GM12878 (cell line): ENCODE data around the gene DNAH17. TPM values are rescaled to one million over a fixed set of nuclear protein-coding genes. Genes with fewer than 3 reads are reported as not detected.

Experiments used
- ATAC-seq: fragments of 200-7000 bp; cut with Tn5 transposase; 3 replicates; pipeline ENCODE4 v1.9.1; 2020; ENCODE audit warnings: mild to moderate bottlenecking, moderate library complexity
- BruUV-seq: library from RNA; stranded (reverse); fragments of 400-500 nt; replicated peaks from 2 replicates; lab custom pipeline; 2021; lab: Mats Ljungman, UMichigan
- CTCF ChIA-PET: fragments of 300-600 bp; sonication (Branson Sonifier 250); formaldehyde crosslinking; extraction: SDS; loops from one replicate; lab custom pipeline; 2021; ENCODE audit warnings: inconsistent platforms; lab: Yijun Ruan, JAX
- POLR2A ChIA-PET: fragments of 350-600 bp; formaldehyde crosslinking; extraction: SDS; loops from one replicate; lab custom pipeline; 2021; ENCODE audit warnings: inconsistent platforms; lab: Charles Lee
- RAD21 ChIA-PET: fragments of 300-600 bp; sonication (Branson Sonifier 250); formaldehyde crosslinking; loops from one replicate; lab custom pipeline; 2023; ENCODE audit warnings: antibody characterized with exemption; ENCODE audit not compliant: unreplicated experiment; lab: Charles Lee
- SMC1A ChIA-PET: fragments of 300-600 bp; sonication (Branson Sonifier 250); formaldehyde crosslinking; loops from one replicate; lab custom pipeline; 2023; ENCODE audit not compliant: unreplicated experiment, uncharacterized antibody; lab: Charles Lee
- DNase-seq: peaks from one replicate; pipeline ENCODE4 v3.0.0-alpha.2; 2011; ENCODE audit warnings: low read depth, low spot score
- FAIRE-seq: peaks from 3 replicates; lab custom pipeline; 2011; peaks lifted over from hg19 to GRCh38; lab: Jason Lieb, UNC
- H2AFZ ChIP-seq: 2 replicates; pipeline ENCODE4 v1.6.0; 2011; ENCODE audit warnings: low read depth, low read length, control low read depth; ENCODE audit not compliant: control insufficient read depth
- H3K27ac ChIP-seq: 2 replicates; pipeline ENCODE4 v1.5.1; 2011; ENCODE audit warnings: control low read depth; ENCODE audit not compliant: control insufficient read depth, insufficient read depth
- H3K27me3 ChIP-seq, 2 experiments: replicated peaks in 1 of 2; 2 replicates each; pipeline versions ENCODE4 v1.6.0 to v1.6.1; 2011; ENCODE audit warnings: low read length in 1 of 2; ENCODE audit not compliant: control insufficient read depth in 2 of 2, insufficient read depth in 2 of 2
- H3K36me3 ChIP-seq, 2 experiments: 2 replicates each; pipeline ENCODE4 v1.5.1; 2011; ENCODE audit warnings: low read length in 1 of 2; ENCODE audit not compliant: control insufficient read depth in 2 of 2, insufficient read depth in 2 of 2
- H3K4me1 ChIP-seq: 2 replicates; pipeline ENCODE4 v1.6.1; 2011; ENCODE audit warnings: mild to moderate bottlenecking, low read length, moderate library complexity, mixed read lengths; ENCODE audit not compliant: control insufficient read depth, insufficient read depth
- H3K4me2 ChIP-seq: 2 replicates; pipeline ENCODE4 v1.6.0; 2011; ENCODE audit warnings: control low read depth; ENCODE audit not compliant: control insufficient read depth, insufficient read depth
- H3K4me3 ChIP-seq: fragments of 200-600 bp; sonication (generic); 2 replicates; pipeline ENCODE4 v1.5.1; 2016
- H3K79me2 ChIP-seq: 2 replicates; pipeline ENCODE4 v1.6.0; 2011; ENCODE audit warnings: low read length; ENCODE audit not compliant: control insufficient read depth, insufficient read depth
- H3K9ac ChIP-seq: 2 replicates; pipeline ENCODE4 v1.8.0; 2011; ENCODE audit warnings: low read length, control low read depth, mixed read lengths; ENCODE audit not compliant: control insufficient read depth, insufficient read depth
- H3K9me3 ChIP-seq: replicated peaks from 3 replicates; pipeline ENCODE4 v1.5.1; 2011; ENCODE audit warnings: mild to moderate bottlenecking, low read length; ENCODE audit not compliant: control insufficient read depth, insufficient read depth
- H4K20me1 ChIP-seq: 2 replicates; pipeline ENCODE4 v1.6.0; 2011; ENCODE audit not compliant: control insufficient read depth, insufficient read depth
- HDGF ChIP-seq: fragments of 450-650 bp; IDR thresholded peaks from 2 replicates; pipeline ENCODE4 v1.6.1; 2016; ENCODE audit warnings: antibody characterized with exemption
- WGBS: methylation state at CpG from one replicate; pipeline ENCODE4 v1.1.6; 2016; ENCODE audit warnings: low lambda C conversion rate; ENCODE audit not compliant: insufficient replicate concordance, insufficient coverage; ENCODE audit errors: missing lambda C conversion rate; 5-methylcytosine and 5-hydroxymethylcytosine counted together
- in situ Hi-C: fragments of 300-500 bp; cut with MboI; formaldehyde crosslinking; loops from 9 replicates; pipeline ENCODE4 v1.14.3; 2018; ENCODE audit warnings: mixed read lengths
- intact Hi-C: fragments of 100-400 bp; cut with micrococcal nuclease; formaldehyde crosslinking; loops from one replicate; pipeline ENCODE4 v1.14.2; 2022; ENCODE audit not compliant: unreplicated experiment
- polyA plus RNA-seq, 11 experiments: library from polyadenylated mRNA; depleted of rRNA in 4 of 11; unstranded in 6 of 11; stranded (reverse) in 5 of 11; fragments of >200 nt; fragmentation: Nextera tagmentation in 4 of 11; fragmentation: Illumina TruSeq in 1 of 11; extraction: Ambion mirVana in 4 of 11; extraction: Trizol in 1 of 11; gene quantifications; 1 replicate in 1 of 11; 2 replicates in 10 of 11; pipeline versions ENCODE4 v1.2.1 to v1.2.3, GENCODE V29; 2011 to 2016; ENCODE audit warnings: inconsistent platforms in 2 of 11, missing spikeins in 2 of 11, low read depth in 1 of 11
- total RNA-seq, 4 experiments: library from RNA; depleted of rRNA in 3 of 4; stranded (reverse); fragments of >200 nt in 3 of 4; fragmentation: Illumina TruSeq in 1 of 4; extraction: Trizol in 1 of 4; gene quantifications; 2 replicates each; pipeline versions ENCODE4 v1.2.1 to v1.2.3, GENCODE V29; 2013 to 2021
- TF ChIP-seq, protein P1 (sequence below): fragments of 450-650 bp; IDR thresholded peaks from 2 replicates; pipeline ENCODE4 v1.6.1; 2018; ENCODE audit warnings: mild to moderate bottlenecking, low read depth, moderate library complexity; ENCODE audit not compliant: partially characterized antibody

DNAH17 gene
- total and polyA plus RNA-seq, 10 of the 15 experiments (the other 5 are each of a cell fraction or from before 2014, with no cell fraction given): 0.16 to 2.9 (median 0.56) TPM

DNA sequence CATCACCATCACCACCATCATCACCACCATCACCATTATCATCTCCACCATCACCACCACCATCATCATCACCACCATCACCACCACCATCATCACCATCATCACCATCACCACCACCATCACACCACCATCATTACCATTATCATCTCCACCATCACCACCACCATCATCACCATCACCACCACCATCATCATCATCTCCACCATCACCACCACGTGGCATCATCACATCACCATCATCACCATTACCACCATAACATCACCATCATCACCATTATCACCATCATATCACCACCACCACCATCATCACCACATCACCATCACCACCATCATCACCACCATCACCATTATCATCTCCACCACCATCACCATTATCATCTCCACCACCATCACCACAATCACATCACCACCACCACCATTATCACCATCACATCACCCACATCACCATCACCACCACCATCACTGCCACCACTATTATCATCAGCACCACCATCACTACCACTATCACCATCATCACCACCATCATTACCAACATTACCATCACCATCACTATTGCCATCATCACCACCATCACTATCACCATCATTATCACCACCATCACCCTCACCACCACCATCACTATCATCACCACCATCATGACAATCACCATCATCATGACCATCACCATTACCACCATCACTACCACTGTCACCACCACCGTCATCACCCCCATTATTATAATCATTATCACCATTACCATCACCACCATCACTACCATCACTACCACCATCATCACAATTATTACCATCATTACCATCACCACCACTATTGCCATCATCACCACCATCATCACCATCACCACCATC lies 99.1 kb downstream of the DNAH17 start:
- no peak overlapping the region for H2AFZ ChIP-seq
- H3K36me3 ChIP-seq: 0 out of 4 replicates have a peak, but pooled peaks cover 0 to 3% of the 10 kb centered on the region in 2 experiments
- no peak for DNase-seq
- H3K4me1 ChIP-seq: peaks cover 42% of the 10 kb centered on the region
- no peak for FAIRE-seq
- no peak overlapping the region for H3K4me3 ChIP-seq
- peaks cover 27% of the 10 kb centered on the region for H3K79me2 ChIP-seq
- H3K9ac ChIP-seq: no peak overlapping the region
- CTCF ChIA-PET: no interaction called here
- SMC1A ChIA-PET: no interaction called here
- H3K9me3 ChIP-seq: peaks cover 31% of the 10 kb centered on the region
- TF ChIP-seq, protein P1, sequence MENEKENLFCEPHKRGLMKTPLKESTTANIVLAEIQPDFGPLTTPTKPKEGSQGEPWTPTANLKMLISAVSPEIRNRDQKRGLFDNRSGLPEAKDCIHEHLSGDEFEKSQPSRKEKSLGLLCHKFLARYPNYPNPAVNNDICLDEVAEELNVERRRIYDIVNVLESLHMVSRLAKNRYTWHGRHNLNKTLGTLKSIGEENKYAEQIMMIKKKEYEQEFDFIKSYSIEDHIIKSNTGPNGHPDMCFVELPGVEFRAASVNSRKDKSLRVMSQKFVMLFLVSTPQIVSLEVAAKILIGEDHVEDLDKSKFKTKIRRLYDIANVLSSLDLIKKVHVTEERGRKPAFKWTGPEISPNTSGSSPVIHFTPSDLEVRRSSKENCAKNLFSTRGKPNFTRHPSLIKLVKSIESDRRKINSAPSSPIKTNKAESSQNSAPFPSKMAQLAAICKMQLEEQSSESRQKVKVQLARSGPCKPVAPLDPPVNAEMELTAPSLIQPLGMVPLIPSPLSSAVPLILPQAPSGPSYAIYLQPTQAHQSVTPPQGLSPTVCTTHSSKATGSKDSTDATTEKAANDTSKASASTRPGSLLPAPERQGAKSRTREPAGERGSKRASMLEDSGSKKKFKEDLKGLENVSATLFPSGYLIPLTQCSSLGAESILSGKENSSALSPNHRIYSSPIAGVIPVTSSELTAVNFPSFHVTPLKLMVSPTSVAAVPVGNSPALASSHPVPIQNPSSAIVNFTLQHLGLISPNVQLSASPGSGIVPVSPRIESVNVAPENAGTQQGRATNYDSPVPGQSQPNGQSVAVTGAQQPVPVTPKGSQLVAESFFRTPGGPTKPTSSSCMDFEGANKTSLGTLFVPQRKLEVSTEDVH: no peak
- TF ChIP-seq HDGF: peak; percentile 49; the same call in 1 of the 2 replicates
- RAD21 ChIA-PET: no interaction called here
- H3K4me2 ChIP-seq: peak overlapping the region; percentile 31; the same call in 1 of the 2 replicates
- in situ Hi-C loops: no loop called here
- POLR2A ChIA-PET: no interaction called here
- H3K27ac ChIP-seq: peak overlapping the region; percentile 70
- no TSS peak for BruUV-seq
- no peaks in the 10 kb centered on the region for H4K20me1 ChIP-seq
- H3K27me3 ChIP-seq: no peaks in the 10 kb centered on the region
- WGBS: 19% methylated on average over 2 of the region's 2 CpGs
- ATAC-seq: no peak
- intact Hi-C loops: no loop called here
